SK-N-MC (cell line): ENCODE measurements around the gene RNPS1.

Source experiments
- EZH2 ChIP-seq: fragments of 200-600 bp; sonication (generic); IDR thresholded peaks from one replicate; pipeline ENCODE4 v1.6.1; 2017; ENCODE audit warnings: antibody characterized with exemption
- FOXP2 ChIP-seq: optimal IDR thresholded peaks from 2 replicates; pipeline ENCODE3; 2011; ENCODE audit warnings: mild to moderate bottlenecking, moderate library complexity; ENCODE audit not compliant: insufficient read depth; ENCODE audit errors: extremely low read length, control extremely low read depth
- POLR2AphosphoS5 ChIP-seq: IDR thresholded peaks from 2 replicates; pipeline ENCODE4 v1.6.1; 2012; ENCODE audit warnings: mild to moderate bottlenecking, low read depth, low read length, borderline replicate concordance

GRCh38 chr16:2273931-2274330 is 6.0 kb upstream of the RNPS1 start:
- TF ChIP-seq POLR2AphosphoS5: no peak
- TF ChIP-seq EZH2: no peak
- no peak for TF ChIP-seq FOXP2
